RWPE1 (cell line): Measurements from ENCODE around the gene SDHB.
"Not testable (repeated sequence)": the region's sequence is repeated elsewhere in the genome, so short reads cannot be mapped to it uniquely, and the experiment has no call there.

Source experiments
- CTCF ChIA-PET: fragments of 350-600 bp; sonication (Branson Sonifier 250); formaldehyde crosslinking; extraction: SDS; loops from one replicate; lab custom pipeline; 2021; lab: Yijun Ruan, JAX
- POLR2A ChIA-PET: fragments of 400-600 bp; formaldehyde crosslinking; extraction: SDS; loops from one replicate; lab custom pipeline; 2020; ENCODE audit warnings: antibody characterized with exemption; ENCODE audit not compliant: low non-redundant PET; lab: Yijun Ruan, JAX
- DNase-seq: peaks from one replicate; pipeline ENCODE4 v3.0.0; 2012; ENCODE audit warnings: low spot score
- H3K27ac ChIP-seq: fragments of 450-650 bp; 2 replicates; pipeline ENCODE4 v1.5.1; 2017
- TF ChIP-seq, protein P1 (sequence below): fragments of 450-650 bp; conservative IDR thresholded peaks from 2 replicates; pipeline ENCODE4 v1.5.1; 2017; ENCODE audit warnings: low read depth, mild to moderate bottlenecking

The SDHB gene

DNA sequence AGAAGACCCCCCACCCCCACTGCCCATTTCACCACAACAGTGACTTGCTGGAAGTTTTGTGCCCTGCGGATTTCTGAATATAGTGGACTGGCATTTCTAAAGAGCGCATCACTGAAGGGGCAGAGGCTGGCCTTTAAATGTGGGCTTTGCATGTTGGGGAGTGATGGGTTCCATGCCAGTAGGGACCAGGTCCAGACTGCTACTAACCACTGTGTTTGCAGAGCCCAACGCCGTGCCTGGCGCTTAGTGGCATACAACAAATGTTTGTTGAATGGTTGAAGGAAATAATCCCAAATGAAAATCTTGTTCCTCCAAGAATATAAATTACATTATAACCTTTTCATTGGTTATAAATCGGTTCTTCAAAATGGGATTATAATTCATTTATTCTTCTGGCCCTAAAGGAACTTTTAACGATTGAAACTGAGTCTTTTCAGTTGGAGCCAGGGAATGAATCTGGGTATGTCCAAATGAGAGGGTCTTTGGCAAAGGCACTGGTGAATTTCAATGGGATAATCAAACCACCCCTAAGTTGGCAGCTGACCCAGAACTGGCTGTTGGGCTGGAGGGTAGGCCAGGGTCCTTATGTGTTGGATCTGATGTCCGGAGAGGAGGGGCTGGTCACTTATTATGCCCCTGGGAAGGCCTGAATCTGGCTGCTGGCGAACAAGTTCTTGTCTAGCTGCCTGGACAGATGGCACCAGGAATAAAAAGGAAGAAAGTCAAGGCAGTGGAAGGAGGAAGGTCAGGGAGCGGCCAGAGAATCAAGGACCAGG lies 13.8 kb upstream of the SDHB start:
- ChIA-PET POLR2A (interaction anchor here (0.7 kb wide), 1 partner anchor 423 kb away, joined by 15 read pairs; no protein-coding TSS in a partner anchor), CTCF (interaction anchor here (0.6 kb wide), 1 partner anchor 746 kb away, joined by 4 read pairs; no protein-coding TSS in a partner anchor)
- no peak overlapping the region for H3K27ac ChIP-seq
- TF ChIP-seq, protein P1, sequence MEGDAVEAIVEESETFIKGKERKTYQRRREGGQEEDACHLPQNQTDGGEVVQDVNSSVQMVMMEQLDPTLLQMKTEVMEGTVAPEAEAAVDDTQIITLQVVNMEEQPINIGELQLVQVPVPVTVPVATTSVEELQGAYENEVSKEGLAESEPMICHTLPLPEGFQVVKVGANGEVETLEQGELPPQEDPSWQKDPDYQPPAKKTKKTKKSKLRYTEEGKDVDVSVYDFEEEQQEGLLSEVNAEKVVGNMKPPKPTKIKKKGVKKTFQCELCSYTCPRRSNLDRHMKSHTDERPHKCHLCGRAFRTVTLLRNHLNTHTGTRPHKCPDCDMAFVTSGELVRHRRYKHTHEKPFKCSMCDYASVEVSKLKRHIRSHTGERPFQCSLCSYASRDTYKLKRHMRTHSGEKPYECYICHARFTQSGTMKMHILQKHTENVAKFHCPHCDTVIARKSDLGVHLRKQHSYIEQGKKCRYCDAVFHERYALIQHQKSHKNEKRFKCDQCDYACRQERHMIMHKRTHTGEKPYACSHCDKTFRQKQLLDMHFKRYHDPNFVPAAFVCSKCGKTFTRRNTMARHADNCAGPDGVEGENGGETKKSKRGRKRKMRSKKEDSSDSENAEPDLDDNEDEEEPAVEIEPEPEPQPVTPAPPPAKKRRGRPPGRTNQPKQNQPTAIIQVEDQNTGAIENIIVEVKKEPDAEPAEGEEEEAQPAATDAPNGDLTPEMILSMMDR = no peak
- no peak for DNase-seq

DNA sequence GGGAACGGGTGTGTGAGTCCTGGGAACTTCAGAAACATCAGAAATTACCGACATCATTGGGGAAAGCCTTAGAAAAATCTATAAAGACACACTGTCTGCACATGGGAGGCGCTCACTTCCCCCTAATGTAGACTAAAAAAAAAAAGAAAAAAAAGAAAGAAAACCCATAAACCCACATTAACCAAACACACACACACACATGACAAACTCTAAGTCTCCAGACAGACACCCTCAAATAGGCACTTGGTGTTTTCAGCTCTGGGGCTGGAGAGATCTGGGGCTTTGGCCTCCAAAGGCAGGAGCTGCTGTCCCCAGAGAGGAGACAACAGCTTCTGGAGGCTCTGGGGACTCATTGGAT lies 13.2 kb upstream of the SDHB start:
- no peak overlapping the region for H3K27ac ChIP-seq
- ChIA-PET CTCF (interaction anchor here (0.7 kb wide), 1 partner anchor 8 kb away, joined by 4 read pairs; no protein-coding TSS in a partner anchor), POLR2A (interaction anchor here (0.7 kb wide), 1 partner anchor 424 kb away, joined by 15 read pairs; no protein-coding TSS in a partner anchor)
- TF ChIP-seq, protein P1 = no peak
- DNase-seq = no peak

DNA sequence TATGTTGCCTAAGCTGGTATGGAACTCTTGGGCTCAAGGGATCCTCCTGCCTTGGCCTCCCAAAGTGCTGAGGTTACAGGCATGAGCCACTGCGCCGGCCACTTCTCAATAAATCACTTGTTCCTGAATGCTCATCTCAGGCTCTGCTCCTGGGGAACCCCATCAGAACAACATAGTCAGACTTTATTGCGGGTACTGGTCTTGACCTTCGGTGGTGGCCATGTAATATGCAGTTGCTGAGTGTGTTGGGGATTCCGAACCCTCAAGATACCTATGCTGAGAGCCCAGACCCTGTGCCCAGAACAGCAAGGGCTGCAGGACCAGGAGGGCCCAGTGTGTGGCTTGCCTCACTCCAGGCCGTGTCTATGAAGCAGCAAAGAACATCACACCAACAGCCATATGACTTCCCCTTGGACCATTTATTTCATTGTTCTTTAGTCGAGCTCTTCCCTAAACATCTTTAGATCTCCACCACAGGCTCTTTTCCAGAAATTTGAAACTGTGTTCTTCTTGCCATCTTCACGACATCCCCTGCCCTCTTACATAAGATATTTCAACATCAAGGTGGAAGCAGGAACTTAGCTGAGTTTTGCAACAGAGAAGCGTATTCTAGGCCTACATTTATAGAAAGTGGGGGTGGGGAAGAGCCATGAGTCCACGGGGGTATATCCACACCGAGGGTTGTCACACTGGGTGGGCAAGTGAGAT lies 12.7 kb upstream of the SDHB start:
- no peak overlapping the region for H3K27ac ChIP-seq
- CTCF ChIA-PET = interaction anchor here (0.7 kb wide), 1 partner anchor 9 kb away, joined by 4 read pairs; no protein-coding TSS in a partner anchor
- TF ChIP-seq, protein P1 = no peak
- no peak for DNase-seq
- POLR2A ChIA-PET = no interaction called here

DNA sequence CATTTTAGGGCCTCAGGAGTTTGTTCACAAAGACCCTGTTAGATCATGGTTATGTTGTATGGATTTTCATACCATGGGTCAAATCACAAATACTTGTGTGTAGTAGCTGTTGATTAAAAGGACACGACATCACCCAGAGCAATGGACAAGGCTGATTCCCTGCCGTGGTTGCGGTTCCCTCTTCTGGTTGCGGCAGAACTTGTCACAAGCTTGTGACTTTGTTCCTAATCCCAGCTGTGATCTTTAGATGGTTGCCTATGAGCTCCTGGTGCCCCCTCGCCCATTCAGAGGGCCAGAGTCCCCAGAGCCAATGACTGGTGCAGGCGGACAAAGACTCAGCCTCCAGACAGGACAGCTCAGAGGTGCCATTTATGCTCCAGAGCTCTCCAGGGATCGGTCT lies 11.8 kb upstream of the SDHB start:
- TF ChIP-seq, protein P1 = no peak
- ChIA-PET POLR2A (no interaction called here), CTCF (interaction anchor here (0.9 to 1.5 kb wide), 2 partner anchors 10 to 60 kb away, joined by 3 to 4 read pairs; no protein-coding TSS in a partner anchor)
- no peak overlapping the region for H3K27ac ChIP-seq
- no peak for DNase-seq

DNA sequence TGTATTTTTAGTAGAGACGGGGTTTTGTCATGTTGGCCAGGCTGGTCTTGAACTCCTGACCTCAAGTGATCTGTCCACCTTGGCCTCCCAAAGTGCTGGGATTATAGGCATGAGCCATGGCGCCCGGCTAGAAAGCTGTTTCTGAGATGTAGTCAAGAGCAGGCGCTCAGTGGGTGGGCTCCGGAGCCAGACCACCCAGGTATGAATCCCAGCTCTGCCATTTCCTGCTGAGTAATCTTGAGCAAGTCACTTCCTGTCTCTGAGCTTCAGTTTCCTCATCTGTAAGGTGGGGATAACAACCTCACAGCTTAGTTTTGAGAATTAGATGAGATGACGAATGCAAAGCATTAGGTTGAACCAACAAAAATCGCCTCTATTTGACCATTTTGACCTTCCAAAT lies 8.9 kb upstream of the SDHB start:
- DNase-seq, POLR2A ChIA-PET, H3K27ac ChIP-seq: not testable (repeated sequence)
- CTCF ChIA-PET = interaction anchor here (0.6 to 1.0 kb wide), 2 partner anchors 9 to 111 kb away, joined by 3 to 6 read pairs; no protein-coding TSS in a partner anchor

DNA sequence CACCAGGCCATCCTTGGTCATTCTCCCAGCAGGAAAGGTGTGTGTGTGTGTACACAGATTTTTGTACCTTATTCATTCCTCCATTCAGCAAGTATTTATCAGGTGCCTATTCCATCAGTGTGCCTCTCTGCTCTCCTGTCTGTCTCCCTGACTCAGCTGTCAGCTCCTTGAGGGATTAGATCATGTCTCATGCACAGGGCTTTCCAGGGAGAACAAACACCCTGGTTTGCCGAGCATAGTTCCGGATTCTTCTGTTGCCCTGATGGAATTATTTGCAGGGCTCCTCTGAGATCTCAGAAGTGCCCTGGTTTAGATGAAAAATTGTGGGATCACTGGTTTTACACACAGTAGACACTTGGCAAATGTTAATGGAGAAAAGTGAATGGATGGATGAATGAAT lies 8.1 kb upstream of the SDHB start:
- TF ChIP-seq, protein P1 = no peak
- no peak overlapping the region for H3K27ac ChIP-seq
- ChIA-PET POLR2A (no interaction called here), CTCF (interaction anchor here (1.4 kb wide), 1 partner anchor 64 kb away, joined by 3 read pairs; no protein-coding TSS in a partner anchor)
- no peak for DNase-seq
